Thyroid gland (tissue), 4 donors: ENCODE results near the gene DGUOK. TPM values are rescaled to one million over a fixed set of nuclear protein-coding genes. Genes with fewer than 3 reads are reported as not detected.

Source experiments
- DNase-seq, 2 donors: peaks; one replicate each; pipeline ENCODE4 v3.0.0-alpha.2; 2019
- H3K27ac ChIP-seq, 3 donors: fragments of 200-600 bp; sonication (generic); 1 replicate in 2 of 3; 2 replicates in 1 of 3; pipeline ENCODE4 v1.5.1; 2016 to 2019; ENCODE audit warnings: mild to moderate bottlenecking in 1 of 3, moderate library complexity in 1 of 3
- H3K27me3 ChIP-seq: fragments of 200-600 bp; sonication (generic); one replicate; pipeline ENCODE4 v1.5.1; 2019
- H3K36me3 ChIP-seq, 2 donors: fragments of 200-600 bp; sonication (generic); one replicate each; pipeline ENCODE4 v1.5.1; 2016 to 2019
- H3K4me1 ChIP-seq, 2 donors: fragments of 200-600 bp; sonication (generic); one replicate each; pipeline ENCODE4 v1.5.1; 2017 to 2019
- H3K4me3 ChIP-seq, 3 donors: fragments of 200-600 bp; sonication (generic); replicated peaks in 1 of 3; 1 replicate in 2 of 3; 2 replicates in 1 of 3; pipeline ENCODE4 v1.5.1; 2016; ENCODE audit warnings: mild to moderate bottlenecking in 1 of 3
- H3K9me3 ChIP-seq: fragments of 200-600 bp; sonication (generic); one replicate; pipeline ENCODE4 v1.5.1; 2017
- CTCF ChIP-seq, 6 experiments: fragments of 200-600 bp in 3 of 6; fragments of 450-650 bp in 3 of 6; sonication (generic) in 3 of 6; IDR thresholded peaks; one replicate each; pipeline ENCODE4 v1.5.1; 2016 to 2019; ENCODE audit warnings: antibody characterized with exemption in 6 of 6, mild to moderate bottlenecking in 2 of 6, inconsistent platforms in 1 of 6, moderate library complexity in 1 of 6
- POLR2A ChIP-seq, 2 donors: fragments of 450-650 bp; IDR thresholded peaks; one replicate each; pipeline ENCODE4 v1.6.1; 2017; ENCODE audit warnings: antibody characterized with exemption in 2 of 2, mild to moderate bottlenecking in 2 of 2, moderate library complexity in 1 of 2
- WGBS, 2 donors: methylation state at CpG; one replicate each; pipeline ENCODE4 v1.1.5; 2017; 5-methylcytosine and 5-hydroxymethylcytosine counted together
- intact Hi-C: fragments of 100-400 bp; cut with DNase I; formaldehyde crosslinking; loops from one replicate; pipeline ENCODE4 v1.15.1; 2023
- total RNA-seq, 4 donors: library from RNA; depleted of rRNA; stranded (reverse); fragments of >200 nt; gene quantifications; one replicate each; pipeline ENCODE4 v1.2.3, GENCODE V29; 2016

Gene DGUOK
- total RNA-seq, 4 donors from 2014 or later, result 41.8 to 65.8 (median 46.9) TPM

- H3K9me3 ChIP-seq, result no peaks in the 10 kb centered on the region
- no peak overlapping the region for H3K4me3 ChIP-seq
- 70 to 80% methylated on average over 6 of the region's 6 CpGs for WGBS, 2 donors
- DNase-seq, result no peak
- TF ChIP-seq CTCF (IDR thresholded peaks at IDR 0.05) (no peak), POLR2A (IDR thresholded peaks at IDR 0.05) (no peak)
- H3K27me3 ChIP-seq, result no peaks in the 10 kb centered on the region
- intact Hi-C loops, result no loop called here
- H3K27ac ChIP-seq, result no peak overlapping the region
- H3K36me3 ChIP-seq, result no peaks in the 10 kb centered on the region
- peaks cover 10% of the 10 kb centered on the region in 2 donors for H3K4me1 ChIP-seq
Observed at GRCh38 chr2:73910873-73911547, 15.7 kb upstream of the DGUOK start.

GRCh38 chr2:73911548-73912208 is 15.0 kb upstream of the DGUOK start:
- TF ChIP-seq POLR2A (IDR thresholded peaks at IDR 0.05), result no peak
- no peaks in the 10 kb centered on the region for H3K27me3 ChIP-seq
- H3K4me1 ChIP-seq, result peaks cover 10% of the 10 kb centered on the region in 2 donors
- 90 to 91% methylated on average over 8 of the region's 8 CpGs for WGBS, 2 donors
- DNase-seq, result no peak
- H3K27ac ChIP-seq, result no peak overlapping the region
- no peaks in the 10 kb centered on the region for H3K9me3 ChIP-seq
- intact Hi-C loops, result no loop called here
- no peaks in the 10 kb centered on the region for H3K36me3 ChIP-seq
- H3K4me3 ChIP-seq, result no peak overlapping the region

- H3K4me1 ChIP-seq, result peaks cover 6 to 9% of the 10 kb centered on the region in 2 donors
- H3K27ac ChIP-seq, result no peak overlapping the region
- TF ChIP-seq CTCF (IDR thresholded peaks at IDR 0.05) (no peak), POLR2A (IDR thresholded peaks at IDR 0.05) (no peak)
- intact Hi-C loops, result no loop called here
- no peaks in the 10 kb centered on the region for H3K9me3 ChIP-seq
- H3K4me3 ChIP-seq, result no peak overlapping the region
- WGBS, 2 donors, result 89 to 95% methylated on average over 7 to 8 of the region's 8 CpGs
- no peaks in the 10 kb centered on the region for H3K27me3 ChIP-seq
- H3K36me3 ChIP-seq, result no peaks in the 10 kb centered on the region
- no peak for DNase-seq
Observed at GRCh38 chr2:73913414-73914054, 13.1 kb upstream of the DGUOK start.

- Histone ChIP-seq H3K9me3 (no peaks in the 10 kb centered on the region), H3K36me3 (no peaks in the 10 kb centered on the region), H3K27ac (no peak overlapping the region), H3K4me3 (no peak overlapping the region), H3K4me1 (no peaks in the 10 kb centered on the region), H3K27me3 (no peaks in the 10 kb centered on the region)
- no peak for DNase-seq
- intact Hi-C loops, result no loop called here
- TF ChIP-seq CTCF (IDR thresholded peaks at IDR 0.05) (no peak), POLR2A (IDR thresholded peaks at IDR 0.05) (no peak)
- 86 to 89% methylated on average over 4 of the region's 4 CpGs for WGBS, 2 donors
Observed at GRCh38 chr2:73914667-73915066, 12.0 kb upstream of the DGUOK start.

- Histone ChIP-seq H3K4me1 (no peaks in the 10 kb centered on the region), H3K4me3 (no peak overlapping the region), H3K36me3 (no peaks in the 10 kb centered on the region), H3K9me3 (no peaks in the 10 kb centered on the region), H3K27ac (no peak overlapping the region), H3K27me3 (no peaks in the 10 kb centered on the region)
- DNase-seq, result no peak
- no peak for TF ChIP-seq CTCF (IDR thresholded peaks at IDR 0.05)
- TF ChIP-seq POLR2A (IDR thresholded peaks at IDR 0.05), result no peak
- WGBS, 2 donors, result 91 to 92% methylated on average over 5 of the region's 5 CpGs
- intact Hi-C loops, result no loop called here
Observed at GRCh38 chr2:73915437-73915993, 11.2 kb upstream of the DGUOK start.
